ENCODE measurements around the gene OR5AC2. TPM values are rescaled to one million over a fixed set of nuclear protein-coding genes. Genes with fewer than 3 reads are reported as not detected.

Gene OR5AC2
- polyA plus RNA-seq, 1 donor from 2014 or later, result not detected

DNA sequence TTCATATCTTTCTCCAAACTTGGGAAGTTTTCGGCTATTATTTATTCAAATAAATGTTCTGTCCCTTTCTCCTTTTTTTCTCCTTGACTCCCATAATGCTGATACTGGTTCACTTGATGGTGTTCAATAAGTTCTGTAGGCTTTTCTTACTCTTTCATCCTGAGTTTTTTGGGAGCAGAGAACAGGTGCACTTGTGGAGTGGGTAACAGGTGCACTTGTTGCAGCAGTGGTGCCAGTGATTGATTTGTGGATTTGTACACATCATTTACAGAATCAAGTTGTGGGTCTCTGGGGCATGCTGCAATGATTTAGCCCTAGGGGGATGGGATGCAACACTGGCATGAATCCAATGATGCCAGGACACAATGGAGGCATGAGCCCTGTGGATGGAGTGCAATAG, 28.7 kb downstream of the OR5AC2 start:
- H2AFZ ChIP-seq (ENCODE audit: low read depth, low read length), result no peak overlapping the region
- H3K9ac ChIP-seq (ENCODE audit: low read length), result no peak overlapping the region
- no peaks in the 10 kb centered on the region for H3K79me2 ChIP-seq (replicated peaks; ENCODE audit: insufficient read depth, low read length)
- TF ChIP-seq POLR2AphosphoS5 (IDR thresholded peaks at IDR 0.05) (no peak), MXI1 (conservative IDR thresholded peaks at IDR 0.05; ENCODE audit: poor library complexity, severe bottlenecking) (no peak), EZH2 (IDR thresholded peaks at IDR 0.05; ENCODE audit: borderline replicate concordance, insufficient read depth, low read length, poor library complexity, severe bottlenecking) (no peak)
- no peaks in the 10 kb centered on the region for H3F3A ChIP-seq (ENCODE audit: insufficient read depth, low read length, poor library complexity, severe bottlenecking)
- H3K36me3 ChIP-seq (ENCODE audit: insufficient read depth, low read length), result no peaks in the 10 kb centered on the region
- H3K9me2 ChIP-seq (ENCODE audit: insufficient read depth, low read length), result no peaks in the 10 kb centered on the region
- H3K4me3 ChIP-seq (ENCODE audit: low read length), result no peak overlapping the region
- no peaks in the 10 kb centered on the region for H3K27me3 ChIP-seq (ENCODE audit: insufficient read depth, low read depth, low read length)
- no peaks in the 10 kb centered on the region for H3K9me3 ChIP-seq (ENCODE audit: low read length)
- no peak overlapping the region for H3K4me2 ChIP-seq (ENCODE audit: low read length)
- H4K20me1 ChIP-seq (ENCODE audit: insufficient read depth), result no peaks in the 10 kb centered on the region
- no peak overlapping the region for H3K27ac ChIP-seq (ENCODE audit: low read length)

DNA sequence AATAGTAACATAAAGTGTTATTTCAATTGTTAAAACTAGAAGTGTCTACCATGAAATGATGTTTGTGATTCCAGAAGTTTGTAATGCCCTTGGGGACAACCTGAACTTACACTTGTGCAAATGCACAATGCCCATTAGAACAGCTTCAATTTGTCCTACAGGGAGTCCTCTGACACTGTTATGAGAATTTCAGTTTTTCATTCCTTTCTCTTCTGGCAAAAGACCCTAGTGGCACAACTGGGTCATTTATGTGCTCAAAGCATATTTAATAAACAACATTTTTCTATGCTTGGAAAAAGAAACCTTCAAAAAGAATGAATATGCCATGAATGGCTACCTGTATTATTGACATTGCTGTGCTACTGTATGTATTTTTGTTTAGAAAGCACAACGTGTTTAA, 43.4 kb downstream of the OR5AC2 start, which contains the start of gene OR5H1:
Gene OR5H1, plus strand, starts transcription at position 301 of the 400 bp plus-strand sequence. CDS start 1,977 bp downstream, outside the sequence.
- H2AFZ ChIP-seq (ENCODE audit: low read depth, low read length), result no peak within 1 kb of the TSS
- H4K20me1 ChIP-seq (ENCODE audit: insufficient read depth), result no peaks in the 10 kb centered on the region
- no peak for TF ChIP-seq EP300 (conservative IDR thresholded peaks at IDR 0.05; ENCODE audit: poor library complexity, severe bottlenecking)
- H3K9me2 ChIP-seq (ENCODE audit: insufficient read depth, low read length), result no peaks in the 10 kb centered on the region
- H3K27ac ChIP-seq (ENCODE audit: low read length), result no peak within 1 kb of the TSS
- no peaks in the 10 kb centered on the region for H3K27me3 ChIP-seq (ENCODE audit: insufficient read depth, low read depth, low read length)
- no peaks in the 10 kb centered on the region for H3K36me3 ChIP-seq (ENCODE audit: insufficient read depth, low read length)
- no peaks in the 10 kb centered on the region for H3K79me2 ChIP-seq (replicated peaks; ENCODE audit: insufficient read depth, low read length)
- H3K9ac ChIP-seq (ENCODE audit: low read length), result no peak within 1 kb of the TSS
- H3K4me3 ChIP-seq (ENCODE audit: low read length), result no peak within 1 kb of the TSS
- H3F3A ChIP-seq (ENCODE audit: insufficient read depth, low read length, poor library complexity, severe bottlenecking), result no peaks in the 10 kb centered on the region
- H3K9me3 ChIP-seq (ENCODE audit: low read length), result no peaks in the 10 kb centered on the region
- H3K4me2 ChIP-seq (ENCODE audit: low read length), result no peak within 1 kb of the TSS

DNA sequence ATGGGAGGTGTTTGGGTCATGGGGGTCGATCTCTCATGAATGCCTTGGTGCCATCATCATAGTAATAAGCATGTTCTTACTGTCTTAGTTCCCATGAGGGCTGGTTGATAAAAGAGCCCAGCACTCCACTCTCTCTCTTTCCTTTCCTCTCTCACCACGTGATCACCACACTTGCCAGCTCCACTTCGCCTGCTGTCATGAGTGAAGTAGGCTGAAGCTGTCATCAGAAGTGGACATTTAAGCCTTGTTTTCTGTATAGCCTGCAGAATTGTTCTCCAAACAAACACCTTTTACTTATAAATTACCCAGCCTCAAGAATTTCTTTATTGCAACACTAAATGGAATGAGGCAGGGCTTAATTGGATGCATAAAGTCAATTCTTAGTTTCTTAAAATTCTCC, 49.7 kb downstream of the OR5AC2 start:
- Histone ChIP-seq H3K9me3 (ENCODE audit: low read length) (no peaks in the 10 kb centered on the region), H3K27me3 (ENCODE audit: insufficient read depth, low read depth, low read length) (no peaks in the 10 kb centered on the region), H4K20me1 (ENCODE audit: insufficient read depth) (no peaks in the 10 kb centered on the region), H3K4me3 (ENCODE audit: low read length) (no peak overlapping the region), H3K4me2 (ENCODE audit: low read length) (no peak overlapping the region), H3K79me2 (replicated peaks; ENCODE audit: insufficient read depth, low read length) (no peaks in the 10 kb centered on the region), H3K36me3 (ENCODE audit: insufficient read depth, low read length) (no peaks in the 10 kb centered on the region), H2AFZ (ENCODE audit: low read depth, low read length) (no peak overlapping the region), H3K9ac (ENCODE audit: low read length) (no peak overlapping the region), H3K27ac (ENCODE audit: low read length) (no peak overlapping the region), H3F3A (ENCODE audit: insufficient read depth, low read length, poor library complexity, severe bottlenecking) (no peaks in the 10 kb centered on the region), H3K9me2 (ENCODE audit: insufficient read depth, low read length) (no peaks in the 10 kb centered on the region)
- no peak for TF ChIP-seq POLR2AphosphoS5 (IDR thresholded peaks at IDR 0.05)
- no peak for TF ChIP-seq REST (IDR thresholded peaks at IDR 0.05; ENCODE audit: borderline replicate concordance)
- TF ChIP-seq TAF1 (IDR thresholded peaks at IDR 0.05; ENCODE audit: low read depth), result no peak
- TF ChIP-seq EZH2 (IDR thresholded peaks at IDR 0.05; ENCODE audit: borderline replicate concordance, insufficient read depth, low read length, poor library complexity, severe bottlenecking), result no peak

Other genes starting within 250 kb of the OR5AC2 start
- gene RIOX2, start 114.7 kb upstream of the OR5AC2 start, polyA plus RNA-seq, result 0.32 and 0.48 TPM in 2 replicates
- not detected in 2 replicates for gene GABRR3, start 51.9 kb upstream of the OR5AC2 start, polyA plus RNA-seq
- gene OR5H1, start 43.5 kb downstream of the OR5AC2 start, polyA plus RNA-seq, result not detected in 2 replicates
- gene OR5H14, start 60.3 kb downstream of the OR5AC2 start, polyA plus RNA-seq, result not detected in 2 replicates
- not detected in 2 replicates for gene OR5H15, start 79.5 kb downstream of the OR5AC2 start, polyA plus RNA-seq
- not detected in 2 replicates for gene OR5H6, start 177.1 kb downstream of the OR5AC2 start, polyA plus RNA-seq
- not detected in 2 replicates for gene OR5H2, start 195.3 kb downstream of the OR5AC2 start, polyA plus RNA-seq